Neuronal stem cell (in vitro differentiated cells): ENCODE data around the gene DLAT.

ENCODE experiments used
- DNase-seq: peaks from one replicate; pipeline ENCODE4 v3.0.0-alpha.2; 2013; ENCODE audit warnings: low spot score
- H2AFZ ChIP-seq: one replicate; pipeline ENCODE4 v1.6.1; 2013; ENCODE audit warnings: mild to moderate bottlenecking, low read length, inconsistent platforms
- H2AK5ac ChIP-seq: 2 replicates; pipeline ENCODE4 v1.6.1; 2013; ENCODE audit warnings: low read depth, mild to moderate bottlenecking, inconsistent platforms, low read length, moderate library complexity, mixed read lengths
- H2BK120ac ChIP-seq: 2 replicates; pipeline ENCODE4 v1.6.1; 2013; ENCODE audit warnings: low read depth, mild to moderate bottlenecking, inconsistent platforms, low read length, moderate library complexity, mixed read lengths
- H2BK12ac ChIP-seq: one replicate; pipeline ENCODE4 v1.6.1; 2013; ENCODE audit warnings: low read length, inconsistent platforms
- H2BK15ac ChIP-seq: 2 replicates; pipeline ENCODE4 v1.6.1; 2013; ENCODE audit warnings: mild to moderate bottlenecking, low read length, inconsistent platforms, mixed read lengths
- H2BK5ac ChIP-seq: one replicate; pipeline ENCODE4 v1.6.1; 2013; ENCODE audit warnings: inconsistent platforms, mild to moderate bottlenecking, low read length, moderate library complexity
- H3K14ac ChIP-seq: one replicate; pipeline ENCODE4 v1.6.1; 2013; ENCODE audit warnings: low read length, inconsistent platforms
- H3K18ac ChIP-seq: 2 replicates; pipeline ENCODE4 v1.6.1; 2013; ENCODE audit warnings: low read length, inconsistent platforms
- H3K23ac ChIP-seq: 2 replicates; pipeline ENCODE4 v1.6.1; 2013; ENCODE audit warnings: low read depth, mild to moderate bottlenecking, mixed read lengths, low read length, inconsistent platforms; ENCODE audit not compliant: poor library complexity
- H3K27ac ChIP-seq: replicated peaks from 3 replicates; pipeline ENCODE4 v1.5.1; 2013; ENCODE audit warnings: low read length, inconsistent platforms
- H3K27me3 ChIP-seq, 3 experiments: 2 replicates each; pipeline ENCODE4 v1.6.1; 2013; ENCODE audit warnings: low read length in 3 of 3, mild to moderate bottlenecking in 2 of 3, inconsistent platforms in 1 of 3, low read depth in 1 of 3, mixed read lengths in 1 of 3, moderate library complexity in 1 of 3; ENCODE audit not compliant: control insufficient read depth in 3 of 3, insufficient read depth in 3 of 3
- H3K36me3 ChIP-seq, 2 donors: replicated peaks in 1 of 2; 2 replicates each; pipeline ENCODE4 v1.6.1; 2013; ENCODE audit warnings: low read length in 2 of 2; ENCODE audit not compliant: control insufficient read depth in 2 of 2, insufficient read depth in 2 of 2
- H3K4ac ChIP-seq: 2 replicates; pipeline ENCODE4 v1.6.1; 2013; ENCODE audit warnings: inconsistent platforms, mild to moderate bottlenecking, low read length, moderate library complexity
- H3K4me1 ChIP-seq, 2 donors: 1 replicate in 1 of 2; 2 replicates in 1 of 2; pipeline ENCODE4 v1.6.1; 2013; ENCODE audit warnings: low read length in 2 of 2, low read depth in 1 of 2; ENCODE audit not compliant: control insufficient read depth in 2 of 2, insufficient read depth in 1 of 2
- H3K4me2 ChIP-seq: one replicate; pipeline ENCODE4 v1.6.1; 2013; ENCODE audit warnings: mild to moderate bottlenecking, low read length, inconsistent platforms; ENCODE audit not compliant: insufficient read depth, poor library complexity, severe bottlenecking
- H3K4me3 ChIP-seq, 2 donors: 2 replicates each; pipeline ENCODE4 v1.5.1; 2013; ENCODE audit warnings: low read length in 2 of 2, mild to moderate bottlenecking in 2 of 2, inconsistent platforms in 1 of 2, moderate library complexity in 1 of 2
- H3K79me1 ChIP-seq: one replicate; pipeline ENCODE4 v1.6.1; 2013; ENCODE audit warnings: low read depth, mild to moderate bottlenecking, inconsistent platforms, low read length, moderate library complexity
- H3K9ac ChIP-seq: one replicate; pipeline ENCODE4 v1.6.1; 2013; ENCODE audit warnings: mild to moderate bottlenecking, low read depth, low read length, inconsistent platforms; ENCODE audit not compliant: poor library complexity
- H3K9me3 ChIP-seq, 2 donors: replicated peaks in 1 of 2; 2 replicates each; pipeline versions ENCODE3 to v1.6.1; 2013; ENCODE audit warnings: low read length in 2 of 2, mild to moderate bottlenecking in 2 of 2, inconsistent platforms in 1 of 2, low read depth in 1 of 2, mixed read lengths in 1 of 2, moderate library complexity in 1 of 2; ENCODE audit not compliant: control insufficient read depth in 2 of 2, insufficient read depth in 1 of 2
- H4K8ac ChIP-seq: one replicate; pipeline ENCODE4 v1.6.1; 2013; ENCODE audit warnings: low read depth, mild to moderate bottlenecking, inconsistent platforms, low read length, moderate library complexity
- H4K91ac ChIP-seq: one replicate; pipeline ENCODE4 v1.6.1; 2013; ENCODE audit warnings: low read length, low read depth, mild to moderate bottlenecking, inconsistent platforms; ENCODE audit not compliant: poor library complexity
- WGBS, 2 donors: extraction: QIAGEN DNeasy Blood & Tissue Kit; methylation state at CpG; one replicate each; pipeline ENCODE4 v1.1.7; 2013; ENCODE audit warnings: missing lambda C conversion rate in 2 of 2, mixed read lengths in 1 of 2; ENCODE audit not compliant: insufficient read length in 2 of 2, insufficient replicate concordance in 1 of 2; ENCODE audit errors: extremely low coverage in 2 of 2; 5-methylcytosine and 5-hydroxymethylcytosine counted together

The DLAT gene

DNA sequence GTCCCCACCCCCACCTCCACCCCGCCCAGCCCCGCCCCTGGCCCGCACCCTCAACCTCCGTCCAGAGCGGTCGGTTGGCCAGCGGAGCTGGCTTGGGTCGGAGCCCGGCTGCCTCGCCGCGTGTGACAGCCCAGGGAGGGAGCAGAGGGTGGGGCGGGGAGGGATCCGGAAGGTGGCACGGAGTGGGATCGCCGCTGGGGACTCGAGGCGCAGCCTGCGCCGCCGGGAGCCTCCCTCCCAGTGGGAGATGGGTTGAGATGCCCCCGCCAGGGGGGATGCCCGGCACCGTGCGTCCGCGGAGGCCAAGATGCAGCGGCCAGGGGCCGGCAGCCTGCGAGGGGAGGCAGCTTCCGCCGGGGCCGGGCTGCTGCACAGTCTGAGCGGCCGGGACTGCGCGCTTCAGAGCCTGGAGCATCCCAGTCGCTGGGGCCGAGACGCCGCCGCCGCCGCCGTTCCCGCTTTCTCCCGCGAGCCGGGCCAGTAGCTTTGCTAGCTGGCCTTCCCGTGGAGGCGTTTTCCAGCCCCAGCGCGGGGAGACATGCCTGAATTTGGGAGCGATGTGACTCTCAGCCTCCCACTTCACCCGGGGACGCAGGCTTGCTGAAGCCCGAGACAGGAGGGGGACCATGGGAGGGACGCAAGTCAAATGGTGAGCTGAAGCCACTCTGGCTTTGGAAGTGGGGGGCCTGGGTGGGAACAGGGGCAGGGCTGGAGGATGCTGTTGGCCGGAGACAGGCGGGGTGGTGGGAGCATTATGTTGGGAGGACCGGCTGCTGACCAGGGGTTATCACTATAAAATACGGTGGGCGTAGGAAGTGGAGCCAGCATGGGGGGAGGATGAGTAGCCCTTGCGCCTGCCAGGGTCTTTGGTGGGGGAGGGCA, 47.8 kb upstream of the DLAT start:
- Histone ChIP-seq H3K14ac (no peak overlapping the region), H3K4ac (no peak overlapping the region), H3K4me2 (peak overlapping the region; percentile 99), H3K27ac (no peak overlapping the region), H3K9ac (peak overlapping the region; percentile 89), H2BK120ac (no peak overlapping the region), H3K4me1 (peaks cover 10 to 23% of the 10 kb centered on the region in 2 donors), H2BK15ac (no peak overlapping the region), H2AK5ac (peak overlapping the region; percentile 70), H2BK5ac (no peak overlapping the region), H3K36me3 (peaks cover 8 to 61% of the 10 kb centered on the region in 2 donors), H4K8ac (no peak overlapping the region), H3K18ac (peak overlapping the region; percentile 88), H3K4me3 (peak overlapping the region; percentile 8 to 79), H3K9me3 (no peaks in the 10 kb centered on the region), H4K91ac (no peak overlapping the region), H3K23ac (no peak overlapping the region), H2AFZ (peak overlapping the region; percentile 55), H3K27me3 (peaks cover 0 to 2% (median 0%) of the 10 kb centered on the region in 3 experiments), H2BK12ac (no peak overlapping the region), H3K79me1 (no peaks in the 10 kb centered on the region)
- peak; percentile 46 for DNase-seq
- no CpG with 5 or more reads among the region's 65 CpGs for WGBS, 2 donors

DNA sequence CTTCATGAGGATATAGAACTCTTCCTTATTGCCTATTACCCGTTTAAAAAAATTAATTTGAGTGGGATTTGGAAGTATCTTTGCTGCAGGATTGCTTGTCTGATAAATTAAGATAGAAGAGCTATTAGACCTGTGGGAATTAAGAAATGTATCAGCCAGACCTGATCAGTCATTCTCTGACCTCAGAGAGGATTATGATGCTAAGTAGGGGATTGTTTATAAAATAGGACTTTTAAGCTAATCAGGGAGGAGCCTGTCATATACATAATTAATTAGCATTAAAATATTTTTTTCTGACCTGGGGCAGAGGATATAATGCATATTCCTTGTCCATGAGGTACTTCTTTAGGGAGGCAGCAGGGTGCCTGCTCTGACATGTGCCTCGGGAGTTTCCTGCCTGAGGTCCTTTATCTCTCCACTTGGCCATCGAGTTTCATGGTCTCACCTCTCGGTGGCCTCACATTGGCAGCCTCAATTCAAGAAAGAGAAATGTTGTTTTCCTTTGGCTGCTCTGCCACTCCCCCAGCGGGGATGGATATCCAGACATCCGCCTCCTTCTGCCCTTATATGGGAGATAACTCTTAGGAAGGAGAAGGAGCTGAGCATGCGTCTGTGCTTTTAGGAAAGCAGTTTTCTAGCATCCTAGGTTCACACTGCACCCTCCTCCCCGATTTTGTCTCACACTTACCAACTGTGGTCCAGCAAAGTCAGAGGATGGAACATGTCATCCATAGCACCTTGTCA, 47.0 kb upstream of the DLAT start:
- Histone ChIP-seq H3K4me3 (no peak overlapping the region), H2BK12ac (no peak overlapping the region), H3K18ac (no peak overlapping the region), H3K27me3 (peaks cover 0 to 2% (median 0%) of the 10 kb centered on the region in 3 experiments), H3K14ac (no peak overlapping the region), H3K36me3 (peaks cover 7 to 65% of the 10 kb centered on the region in 2 donors), H2BK5ac (no peak overlapping the region), H3K9ac (no peak overlapping the region), H3K79me1 (no peaks in the 10 kb centered on the region), H2AFZ (no peak overlapping the region), H2AK5ac (no peak overlapping the region), H3K9me3 (no peaks in the 10 kb centered on the region), H4K8ac (no peak overlapping the region), H3K27ac (no peak overlapping the region), H3K23ac (no peak overlapping the region), H4K91ac (no peak overlapping the region), H3K4me1 (peaks cover 16 to 31% of the 10 kb centered on the region in 2 donors), H3K4me2 (peak overlapping the region; percentile 99), H2BK120ac (no peak overlapping the region), H2BK15ac (no peak overlapping the region), H3K4ac (no peak overlapping the region)
- no CpG with 5 or more reads among the region's 8 CpGs for WGBS, 2 donors
- peak; percentile 57 for DNase-seq

DNA sequence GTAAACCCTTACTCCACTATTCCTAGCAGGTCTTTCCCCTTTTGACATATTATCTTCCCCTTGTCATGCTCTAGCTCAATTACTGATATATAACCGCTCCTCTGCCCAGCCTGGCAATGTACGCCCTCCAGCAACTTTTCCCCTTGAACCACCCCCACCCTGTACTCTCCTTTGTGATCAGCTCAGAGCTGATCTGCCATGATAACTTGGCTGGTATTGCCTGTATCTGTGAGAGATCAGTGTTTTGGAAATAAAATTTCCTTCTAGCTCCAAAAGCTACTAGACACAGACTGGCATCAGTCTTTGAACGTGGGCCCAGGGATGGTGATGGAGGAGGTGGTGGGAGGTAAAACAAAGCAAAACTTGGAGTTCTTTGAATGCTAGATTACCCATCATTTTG, 45.1 kb upstream of the DLAT start:
- H2BK5ac ChIP-seq: no peak overlapping the region
- no peak overlapping the region for H3K4ac ChIP-seq
- no peak overlapping the region for H2BK12ac ChIP-seq
- peaks cover under 1 to 63% of the 10 kb centered on the region in 2 donors for H3K36me3 ChIP-seq
- no peak overlapping the region for H2AFZ ChIP-seq
- no peak overlapping the region for H4K91ac ChIP-seq
- no peak overlapping the region for H3K27ac ChIP-seq
- H3K18ac ChIP-seq: no peak overlapping the region
- WGBS, 2 donors: no CpG with 5 or more reads among the region's 3 CpGs
- H4K8ac ChIP-seq: no peak overlapping the region
- peaks cover 18 to 37% of the 10 kb centered on the region in 2 donors for H3K4me1 ChIP-seq
- H3K27me3 ChIP-seq: peaks cover 0 to 2% (median 0%) of the 10 kb centered on the region in 3 experiments
- H2AK5ac ChIP-seq: no peak overlapping the region
- H3K4me3 ChIP-seq: no peak overlapping the region
- H2BK120ac ChIP-seq: no peak overlapping the region
- no peaks in the 10 kb centered on the region for H3K79me1 ChIP-seq
- no peak overlapping the region for H3K4me2 ChIP-seq
- DNase-seq: no peak
- no peaks in the 10 kb centered on the region for H3K9me3 ChIP-seq
- H2BK15ac ChIP-seq: no peak overlapping the region
- no peak overlapping the region for H3K9ac ChIP-seq
- H3K14ac ChIP-seq: no peak overlapping the region
- no peak overlapping the region for H3K23ac ChIP-seq

DNA sequence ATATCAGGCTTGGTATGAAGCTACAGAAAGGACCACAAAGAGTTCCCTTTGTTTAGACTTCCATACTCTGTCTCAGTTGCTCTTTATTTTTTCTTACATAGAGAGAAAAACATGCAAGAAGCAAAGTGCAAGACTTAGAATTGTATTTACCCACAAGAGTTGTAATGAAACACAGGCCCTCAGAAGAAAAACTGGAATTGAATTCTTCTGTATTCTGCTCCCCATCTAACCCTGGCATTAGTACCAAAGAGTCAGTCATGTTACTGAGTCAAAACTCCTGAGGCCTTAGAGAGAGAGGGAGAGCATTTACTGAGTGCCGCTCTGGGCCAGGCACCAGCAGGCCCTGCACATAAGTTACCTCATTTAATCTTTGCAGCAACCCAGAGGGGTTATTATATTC, 43.9 kb upstream of the DLAT start:
- Histone ChIP-seq H3K4me3 (no peak overlapping the region), H3K79me1 (no peaks in the 10 kb centered on the region), H3K23ac (no peak overlapping the region), H2BK15ac (no peak overlapping the region), H3K18ac (no peak overlapping the region), H3K27ac (no peak overlapping the region), H3K9ac (no peak overlapping the region), H3K4me2 (no peak overlapping the region), H4K91ac (no peak overlapping the region), H3K36me3 (peaks cover 2 to 61% of the 10 kb centered on the region in 2 donors), H3K4ac (no peak overlapping the region), H4K8ac (no peak overlapping the region), H2BK120ac (no peak overlapping the region), H3K27me3 (no peaks in the 10 kb centered on the region), H3K9me3 (no peaks in the 10 kb centered on the region), H2BK5ac (no peak overlapping the region), H2AFZ (no peak overlapping the region), H2AK5ac (no peak overlapping the region), H3K4me1 (peaks cover 18 to 37% of the 10 kb centered on the region in 2 donors), H2BK12ac (no peak overlapping the region), H3K14ac (no peak overlapping the region)
- DNase-seq: no peak
- WGBS, 2 donors: no CpG with 5 or more reads among the region's 1 CpG
